Keratinocyte (primary cell): ENCODE measurements around the gene PPP1R7.

ENCODE experiments used
- CTCF ChIP-seq, 3 experiments: IDR thresholded peaks in 1 of 3; conservative IDR thresholded peaks in 1 of 3; optimal IDR thresholded peaks in 1 of 3; 2 replicates in 2 of 3; 3 replicates in 1 of 3; pipeline versions ENCODE3 to v1.5.1; 2011; ENCODE audit warnings: low read length in 3 of 3, mild to moderate bottlenecking in 3 of 3, moderate library complexity in 2 of 3, control low read depth in 1 of 3, inconsistent platforms in 1 of 3; ENCODE audit not compliant: insufficient read depth in 2 of 3; ENCODE audit errors: extremely low read depth in 1 of 3
- EZH2 ChIP-seq: IDR thresholded peaks from one replicate; pipeline ENCODE4 v1.6.1; 2012; ENCODE audit warnings: inconsistent platforms, mild to moderate bottlenecking, low read length, moderate library complexity

GRCh38 chr2:241107031-241107783 lies 43.1 kb upstream of the PPP1R7 start:
- no peak for TF ChIP-seq EZH2
- no peak for TF ChIP-seq CTCF (optimal IDR thresholded peaks at IDR 0.05 in 1 of 3, IDR thresholded peaks at IDR 0.05 in 1 of 3, conservative IDR thresholded peaks at IDR 0.05 in 1 of 3; ENCODE audit: extremely low read depth in 1 of 3, insufficient read depth in 2 of 3, low read length in 3 of 3)
